ENCODE results near the gene CERS4. TPM values are rescaled to one million over a fixed set of nuclear protein-coding genes. Genes with fewer than 3 reads are reported as not detected.
"Not testable (repeated sequence)": the region's sequence is repeated elsewhere in the genome, so short reads cannot be mapped to it uniquely, and the experiment has no call there.

Gene CERS4
- total RNA-seq, 1 donor from 2014 or later = 19.1 TPM

DNA sequence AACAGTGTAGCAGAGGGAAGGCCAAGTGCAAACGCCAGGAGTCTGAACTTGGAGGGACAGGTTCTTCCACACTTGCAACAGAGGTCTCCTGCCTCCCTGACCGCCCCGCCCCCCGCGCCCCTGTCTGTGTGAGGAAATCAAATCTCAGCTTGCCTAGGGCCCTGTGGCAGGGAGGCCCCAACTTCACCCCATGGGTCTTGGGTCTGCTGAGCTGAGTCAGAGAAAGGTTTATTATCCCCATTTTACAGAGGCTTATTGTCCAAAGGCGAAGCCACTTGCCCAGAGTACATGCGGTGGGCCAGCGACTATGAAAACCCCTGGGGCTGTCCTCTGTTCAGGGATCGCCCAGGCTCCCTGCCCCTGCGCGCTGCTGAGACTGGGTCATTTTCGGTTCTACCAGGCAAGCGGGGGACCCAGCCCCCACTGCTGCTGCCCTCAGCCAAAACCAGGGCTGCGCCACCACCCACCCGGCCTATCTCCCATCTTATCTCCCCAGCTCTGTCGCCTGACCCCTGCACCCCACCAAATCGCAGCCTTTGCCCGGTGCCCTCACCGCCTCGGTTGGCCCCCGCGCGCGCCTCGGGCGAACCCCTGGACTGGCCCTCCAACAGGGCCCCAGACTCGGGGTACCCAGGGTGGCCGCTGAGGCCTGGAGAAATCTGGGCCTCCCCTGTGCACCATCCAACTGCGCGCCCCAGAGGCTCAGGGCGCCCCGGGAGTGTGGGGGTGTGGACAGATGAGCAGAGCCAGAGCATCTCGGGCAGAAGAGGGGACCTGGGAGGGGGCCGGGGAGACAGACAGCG is 850 bp upstream of the CERS4 start:
- ATAC-seq (ENCODE audit: poor library complexity) = peak; percentile 11

DNA sequence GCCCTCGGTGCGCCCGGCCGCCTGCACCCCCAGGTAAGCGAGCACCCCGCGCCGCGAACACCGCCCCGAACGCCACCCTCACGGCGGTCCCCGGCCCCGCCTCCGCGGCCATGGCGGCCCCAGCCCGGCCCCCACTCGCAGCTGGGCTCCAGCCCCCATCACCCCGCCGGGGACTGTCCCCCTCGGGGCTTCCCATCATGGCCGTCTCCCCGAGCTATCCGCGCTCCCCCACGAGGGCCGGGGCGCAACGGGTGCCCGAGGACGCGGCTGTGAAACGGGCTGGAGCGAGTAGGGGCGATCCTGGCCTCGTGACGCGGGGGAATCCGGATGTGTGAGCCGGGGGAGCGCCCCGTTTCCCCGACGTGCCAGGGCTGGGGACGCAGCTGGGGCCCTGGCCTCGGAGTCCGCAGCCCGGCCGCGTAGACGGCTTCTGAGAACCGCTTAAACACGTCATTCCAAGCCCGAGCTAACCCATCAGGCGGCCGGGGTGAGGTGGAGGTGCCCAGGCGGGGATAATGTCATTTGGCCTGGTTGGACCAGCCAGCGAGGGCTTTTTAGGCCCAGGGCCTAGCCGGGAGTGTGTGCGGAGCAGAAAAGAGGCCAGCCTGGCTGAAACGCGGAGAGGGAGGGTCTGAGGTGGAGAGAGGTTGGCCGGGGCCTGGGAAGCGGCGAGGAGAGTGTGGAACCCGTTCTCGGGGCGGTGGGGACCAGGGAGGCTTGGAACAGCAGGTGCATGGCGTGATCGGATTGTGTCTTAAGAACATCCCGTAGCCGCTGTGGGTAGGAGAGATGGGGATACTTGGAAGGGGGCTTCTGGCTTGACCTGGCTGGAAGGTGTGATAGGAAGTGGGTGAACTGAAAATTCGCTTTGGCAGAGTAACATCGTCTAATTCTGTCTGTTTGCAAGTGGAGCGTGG is 550 bp downstream of the CERS4 start:
- intact Hi-C loops (cut with DNase I) = loop anchor here (5.0 to 10.0 kb wide), 2 partner anchors 43 to 55 kb away; no protein-coding TSS in a partner anchor
- peak; percentile 64 for DNase-seq
- ATAC-seq (ENCODE audit: poor library complexity) = peak; percentile 60

More for the DNA sequence above, 850 bp upstream of the CERS4 start:
- intact Hi-C loops (cut with DNase I) = loop anchor here (5.0 to 10.0 kb wide), 2 partner anchors 44 to 54 kb away; no protein-coding TSS in a partner anchor
- no peak for DNase-seq

DNA sequence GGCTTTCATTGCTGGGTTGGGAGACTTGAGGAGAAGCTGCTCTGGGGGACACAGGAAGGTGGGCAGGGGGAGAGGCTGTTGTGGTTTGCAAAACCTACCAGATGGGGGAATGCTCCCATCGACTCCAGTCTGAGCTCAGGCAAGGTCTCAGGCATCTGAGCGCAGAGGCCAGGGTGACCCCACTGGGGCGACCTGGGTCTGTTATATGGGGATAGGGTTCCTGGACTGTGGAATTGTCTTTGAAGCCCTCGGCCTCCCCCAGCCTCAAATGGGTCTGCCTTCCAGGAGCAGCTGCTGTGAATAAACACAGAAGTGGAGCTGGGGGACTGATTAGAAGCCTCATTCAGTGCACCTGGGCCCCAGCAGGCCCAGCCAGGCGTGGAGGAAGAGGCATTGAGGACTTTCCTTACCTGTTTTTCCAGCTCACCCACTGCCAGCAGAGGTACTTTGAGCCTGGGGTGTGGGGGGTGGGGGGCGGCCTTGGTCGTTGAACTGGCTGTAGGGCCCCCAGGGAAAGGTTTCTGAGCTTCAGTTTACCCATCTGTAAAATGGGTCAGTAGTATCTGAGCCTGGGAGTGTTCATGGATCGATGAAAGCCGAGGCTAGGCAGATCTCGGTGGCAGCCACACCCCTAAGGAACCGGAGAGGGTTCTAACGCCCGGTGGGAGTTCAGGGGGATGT is 1.4 kb downstream of the CERS4 start:
- DNase-seq (no peak), ATAC-seq (ENCODE audit: poor library complexity) (no peak)
- intact Hi-C loops (cut with DNase I) = no loop called here

DNA sequence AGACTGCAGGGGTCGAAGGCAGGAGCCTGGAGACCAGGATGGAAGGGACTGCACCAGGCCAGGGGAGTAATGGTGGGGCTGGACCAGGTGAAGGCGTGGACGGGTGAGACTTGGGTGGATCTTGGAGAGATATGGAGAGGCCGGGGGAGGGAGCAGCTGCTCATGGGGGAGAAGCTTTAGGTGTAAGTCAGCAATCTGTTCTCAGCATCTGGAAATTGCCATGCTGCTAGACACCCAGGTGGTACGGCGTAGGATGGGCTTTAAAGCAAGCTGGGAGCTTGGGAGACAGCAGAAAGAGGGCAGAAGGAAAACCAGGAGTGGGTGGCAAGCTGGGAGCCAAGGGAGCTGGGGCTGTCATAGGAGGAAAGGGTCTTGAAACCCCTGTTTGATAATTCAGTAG is 3.0 kb downstream of the CERS4 start:
- intact Hi-C loops (cut with DNase I) = no loop called here
- ATAC-seq (ENCODE audit: poor library complexity) (no peak), DNase-seq (no peak)

DNA sequence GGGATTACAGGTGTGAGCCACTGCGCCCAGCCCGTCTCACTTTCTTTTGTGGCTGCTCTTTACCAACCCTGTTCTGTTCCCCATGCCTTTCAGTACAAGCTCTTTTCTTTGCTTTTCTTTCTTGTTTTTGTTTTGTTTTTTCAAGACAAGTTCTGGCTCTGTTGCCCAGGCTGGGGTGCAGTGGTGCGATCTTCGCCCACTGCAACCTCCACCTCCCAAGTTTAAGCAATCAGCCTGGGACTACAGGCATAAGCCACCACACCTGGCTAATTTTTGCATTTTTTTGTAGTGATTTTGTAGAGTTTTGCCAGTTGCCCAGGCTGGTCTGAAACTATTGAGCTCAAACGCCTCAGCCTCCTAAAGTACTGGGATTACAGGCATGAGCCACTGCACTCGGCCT is 3.7 kb downstream of the CERS4 start:
- ATAC-seq (ENCODE audit: poor library complexity) (no peak), DNase-seq (no peak)
- intact Hi-C loops (cut with DNase I) = no loop called here

DNA sequence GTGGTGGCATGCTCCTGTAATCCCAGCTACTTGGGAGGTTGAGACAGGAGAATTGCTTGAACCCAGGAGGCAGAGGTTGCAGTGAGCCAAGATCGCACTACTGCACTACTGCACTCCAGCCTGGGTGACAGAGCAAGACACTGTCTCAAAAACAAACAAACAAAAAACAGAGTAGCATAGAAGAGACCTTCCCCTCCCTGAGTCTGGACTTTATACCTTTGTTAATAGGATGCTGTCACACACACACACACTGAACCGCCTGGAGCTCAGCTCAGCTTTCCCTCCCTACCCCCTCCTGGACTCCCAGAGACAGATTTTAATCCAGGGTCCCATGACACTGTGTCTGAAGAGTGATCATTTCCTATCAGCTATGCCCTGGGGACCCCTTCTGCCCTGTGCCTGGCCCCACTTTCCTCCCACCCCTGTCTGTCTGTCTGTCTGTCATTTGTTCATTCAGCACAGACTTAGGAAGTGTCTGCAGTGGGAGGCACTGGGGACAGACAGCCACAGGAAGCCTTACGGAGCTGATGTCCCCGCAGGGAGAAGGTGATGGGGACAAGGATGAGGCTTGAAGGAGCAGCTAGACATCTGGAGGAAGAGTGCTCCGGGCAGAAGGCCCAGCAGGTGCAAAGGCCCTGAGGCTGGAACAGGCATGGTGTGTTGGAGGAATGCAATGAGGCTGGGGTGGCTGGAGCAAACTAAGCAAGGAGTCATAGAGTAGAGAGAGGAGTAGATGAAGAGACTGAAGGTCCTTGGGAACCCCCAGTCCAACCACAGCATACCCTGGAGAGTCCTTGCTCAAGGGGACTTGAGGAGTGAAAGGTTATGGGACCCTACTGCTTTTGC is 4.9 kb downstream of the CERS4 start:
- no peak for DNase-seq
- ATAC-seq (ENCODE audit: poor library complexity) = no peak
- intact Hi-C loops (cut with DNase I) = no loop called here

DNA sequence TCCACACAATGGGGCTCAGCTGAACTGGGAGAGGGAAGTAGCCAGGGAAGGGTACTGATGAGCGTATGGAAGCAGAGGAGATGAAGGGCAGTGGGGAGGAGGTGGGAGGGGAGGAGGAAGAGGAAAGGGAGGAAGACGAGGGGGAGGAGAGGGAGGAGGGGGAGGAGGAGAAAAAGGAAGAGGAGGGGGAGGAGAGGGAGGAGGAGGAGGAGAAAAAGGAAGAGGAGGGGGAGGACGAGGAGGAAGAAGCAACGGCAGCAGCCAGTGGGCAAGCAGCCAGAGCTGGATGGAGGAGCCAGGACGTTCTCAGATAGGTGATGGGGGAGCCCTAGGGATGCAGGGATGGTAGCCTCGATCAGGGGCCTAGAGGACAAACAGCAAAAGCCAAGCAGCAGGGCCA is 5.6 kb downstream of the CERS4 start:
- intact Hi-C loops (cut with DNase I) = no loop called here
- ATAC-seq (ENCODE audit: poor library complexity) = no peak
- DNase-seq = peak; percentile 47

DNA sequence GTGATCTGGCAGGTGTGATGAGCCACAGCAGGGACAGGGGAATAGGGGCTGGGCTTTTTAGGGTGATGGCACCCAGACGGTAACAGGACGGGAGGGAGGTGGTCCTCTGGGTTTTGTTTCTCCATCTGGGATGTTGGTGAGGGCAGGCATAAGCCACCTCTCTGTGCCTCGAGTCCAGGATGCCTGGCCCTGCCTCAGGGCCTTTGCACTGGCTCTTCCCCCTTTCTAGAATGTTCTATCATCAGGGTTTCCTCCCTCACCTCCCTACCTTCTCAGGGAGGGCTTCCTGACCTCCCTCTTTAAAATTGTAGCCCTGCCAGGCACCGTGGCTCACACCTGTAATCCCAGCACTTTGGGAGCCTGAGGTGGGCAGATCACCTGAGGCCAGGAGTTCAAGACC is 6.6 kb downstream of the CERS4 start:
- intact Hi-C loops (cut with DNase I) = no loop called here
- ATAC-seq (ENCODE audit: poor library complexity) (no peak), DNase-seq (no peak)

DNA sequence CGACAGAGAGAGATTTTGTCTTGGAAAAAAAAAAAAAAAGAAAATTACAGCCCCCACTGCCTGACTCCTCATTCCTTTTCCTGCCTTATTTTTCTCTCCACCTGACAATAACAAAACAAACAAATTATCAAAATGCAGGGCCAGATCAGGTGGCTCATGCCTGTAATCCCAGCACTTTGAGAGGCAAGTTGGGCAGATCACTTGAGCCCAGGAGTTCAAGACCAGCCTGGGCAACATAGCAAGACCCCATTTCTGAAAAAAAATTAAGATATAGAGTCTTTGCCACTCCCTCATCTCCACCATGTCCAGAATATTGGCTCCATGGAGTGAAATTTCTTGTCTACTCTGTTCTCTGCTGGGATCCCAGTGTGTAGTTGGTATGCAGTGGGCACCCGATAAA is 7.2 kb downstream of the CERS4 start:
- intact Hi-C loops (cut with DNase I) = no loop called here
- no peak for ATAC-seq (ENCODE audit: poor library complexity)
- no peak for DNase-seq

DNA sequence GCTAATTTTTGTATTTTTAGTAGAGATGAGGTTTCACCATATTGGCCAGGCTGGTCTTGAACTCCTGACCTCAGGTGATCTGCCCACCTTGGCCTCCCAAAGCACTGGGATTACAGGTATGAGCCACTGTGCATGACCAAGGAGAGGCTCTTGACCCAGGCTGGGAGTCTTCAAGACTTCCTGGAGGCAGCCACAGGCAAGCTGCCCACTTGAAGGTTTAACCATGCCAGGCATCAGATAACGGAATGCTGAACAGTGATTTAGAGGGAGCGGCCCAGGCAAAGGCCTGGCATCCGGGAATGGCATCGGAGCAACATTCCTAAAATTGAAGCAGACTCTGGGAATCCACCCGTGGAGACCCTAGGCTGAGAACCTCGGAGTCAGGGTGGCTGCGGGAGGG is 9.0 kb downstream of the CERS4 start:
- DNase-seq; intact Hi-C loops (cut with DNase I); ATAC-seq (ENCODE audit: poor library complexity): not testable (repeated sequence)

DNA sequence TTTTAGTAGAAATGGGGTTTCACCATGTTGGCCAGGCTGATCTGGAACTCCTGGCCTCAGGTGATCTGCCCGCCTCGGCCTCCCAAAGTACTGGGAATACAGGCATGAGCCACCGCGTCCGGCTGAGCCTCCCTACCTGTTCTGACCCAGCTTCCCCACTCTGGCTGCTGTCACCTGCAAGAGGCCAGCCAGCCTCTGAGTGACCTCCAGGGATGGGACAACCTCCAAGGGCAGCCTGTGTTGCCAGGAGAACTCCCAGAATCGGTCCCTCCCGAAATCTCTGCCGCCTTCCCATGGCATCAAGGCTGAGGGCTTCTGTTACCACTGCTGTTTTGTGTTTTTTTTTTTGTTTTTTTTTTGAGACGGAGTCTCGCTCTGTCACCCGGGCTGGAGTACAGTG is 11.3 kb downstream of the CERS4 start:
- intact Hi-C loops (cut with DNase I) = no loop called here
- DNase-seq = no peak
- ATAC-seq (ENCODE audit: poor library complexity) = no peak

DNA sequence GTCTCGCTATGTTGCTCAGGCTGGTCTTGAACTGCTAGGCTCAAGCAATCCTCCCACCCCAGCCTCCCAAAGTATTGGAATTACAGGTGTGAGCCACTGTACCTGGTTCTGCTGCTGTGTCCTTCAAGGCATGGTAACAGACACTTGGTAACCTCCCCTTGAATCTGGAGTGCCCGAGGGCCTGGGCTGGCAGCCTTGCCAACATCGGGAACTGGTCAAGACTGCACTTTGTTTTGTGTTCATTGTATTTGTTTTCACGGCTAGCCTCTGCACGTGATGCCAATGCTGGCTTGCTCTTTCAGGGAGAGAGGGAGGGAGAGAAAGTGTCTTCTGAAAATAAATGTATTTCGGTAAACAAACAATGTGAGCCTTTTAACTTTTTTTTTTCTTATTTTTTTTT is 12.0 kb downstream of the CERS4 start:
- DNase-seq (no peak), ATAC-seq (ENCODE audit: poor library complexity) (no peak)
- intact Hi-C loops (cut with DNase I) = no loop called here

DNA sequence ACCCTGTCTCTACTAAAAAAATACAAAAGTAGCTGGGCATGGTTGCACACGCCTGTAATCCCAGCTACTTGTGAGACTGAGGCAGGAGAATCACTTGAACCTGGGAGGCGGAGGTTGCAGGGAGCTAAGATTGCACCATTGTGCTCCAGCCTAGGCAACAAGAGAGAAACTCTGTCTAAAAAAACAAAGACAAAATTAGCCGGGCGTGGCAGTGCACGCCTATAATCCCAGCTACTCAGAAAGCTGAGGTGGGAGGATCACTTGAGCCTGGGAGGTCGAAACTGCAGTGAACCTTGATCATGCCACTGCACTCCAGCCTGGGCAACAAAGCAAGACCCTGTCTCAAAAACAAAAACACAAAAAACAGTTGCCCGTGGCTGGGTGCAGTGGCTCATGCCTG is 14.3 kb downstream of the CERS4 start:
- ATAC-seq (ENCODE audit: poor library complexity); DNase-seq; intact Hi-C loops (cut with DNase I): not testable (repeated sequence)

DNA sequence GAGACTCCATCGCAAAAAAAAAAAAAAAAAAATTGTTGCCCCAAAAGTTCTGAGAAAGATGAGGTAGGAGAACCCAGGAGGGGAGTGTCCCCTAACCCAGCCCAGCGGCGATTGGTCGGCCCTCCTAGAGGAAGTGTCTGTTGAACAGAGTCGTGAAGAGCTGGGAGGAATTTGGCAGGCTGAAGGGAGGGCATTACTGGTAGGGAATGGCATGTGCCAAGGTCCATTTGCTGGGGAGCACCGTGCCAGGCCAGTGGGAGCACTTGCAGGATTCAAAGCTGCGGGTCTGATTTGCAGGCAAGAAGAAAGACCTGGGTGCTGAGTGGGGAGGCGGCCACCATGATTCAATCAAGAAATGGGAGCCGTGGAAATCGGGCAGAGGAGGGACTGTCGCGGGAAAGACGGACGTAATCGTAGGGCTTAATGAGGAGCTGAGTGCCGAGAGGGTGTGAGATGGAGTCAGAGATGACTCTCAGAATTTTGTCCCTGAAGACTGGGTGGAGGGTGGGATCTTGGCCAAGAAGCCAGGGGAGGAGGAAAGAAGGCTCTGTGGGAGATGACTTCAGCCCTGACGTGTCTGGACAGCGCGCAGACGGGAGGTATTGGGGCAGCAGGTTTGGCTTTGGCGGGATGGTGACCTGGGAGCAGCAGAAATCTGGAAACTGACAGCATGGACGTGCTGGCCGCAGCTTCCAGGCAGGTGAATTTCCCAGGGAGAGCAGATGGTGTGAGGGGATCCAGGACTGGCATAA is 15.4 kb downstream of the CERS4 start:
- peak; percentile 66 for DNase-seq
- ATAC-seq (ENCODE audit: poor library complexity) = peak; percentile 76
- intact Hi-C loops (cut with DNase I) = no loop called here

DNA sequence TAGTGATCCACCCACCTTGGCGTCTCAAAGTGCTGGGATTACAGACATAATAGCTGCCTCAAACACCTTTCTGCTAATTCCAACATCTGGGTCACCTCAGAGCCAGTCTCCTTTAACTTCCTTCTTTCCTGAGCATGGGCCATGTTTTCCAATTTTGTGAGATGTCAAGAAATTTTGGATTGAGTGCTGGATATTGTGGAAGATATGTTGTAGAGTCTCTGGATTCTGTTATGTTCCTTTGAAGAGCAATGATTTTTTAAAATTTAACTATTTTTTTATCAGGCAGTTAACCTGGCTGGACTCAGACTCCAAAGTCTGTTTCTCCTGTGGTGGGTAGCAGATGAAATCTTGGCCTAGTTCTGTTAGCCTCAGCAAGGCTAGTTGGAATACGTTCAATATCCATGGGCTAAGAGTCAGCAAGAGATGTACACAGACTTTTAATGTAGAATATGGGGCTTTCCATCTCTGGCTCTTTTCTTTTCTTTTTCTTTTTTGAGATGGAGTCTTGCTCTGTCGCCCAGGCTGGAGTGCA is 22.0 kb downstream of the CERS4 start:
- intact Hi-C loops (cut with DNase I) = no loop called here
- no peak for ATAC-seq (ENCODE audit: poor library complexity)
- no peak for DNase-seq

DNA sequence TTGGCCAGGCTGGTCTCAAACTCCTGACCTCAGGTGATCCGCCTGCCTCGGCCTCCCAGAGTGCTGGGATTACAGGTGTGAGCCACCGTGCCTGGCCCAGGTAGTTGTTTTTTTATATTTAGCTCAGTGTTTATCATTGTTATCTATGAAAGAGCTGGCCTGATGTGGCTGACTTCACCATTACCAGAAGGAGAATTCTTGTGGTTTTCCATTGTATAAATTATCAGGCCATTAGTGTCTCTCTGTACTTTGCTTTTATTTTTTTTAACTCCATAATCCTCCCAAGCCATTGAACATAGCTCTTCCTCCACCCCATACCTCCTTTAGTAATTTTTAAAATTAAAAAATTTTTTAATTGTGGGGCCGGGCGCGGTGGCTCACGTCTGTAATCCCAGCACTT is 24.2 kb downstream of the CERS4 start:
- ATAC-seq (ENCODE audit: poor library complexity) (no peak), DNase-seq (no peak)

DNA sequence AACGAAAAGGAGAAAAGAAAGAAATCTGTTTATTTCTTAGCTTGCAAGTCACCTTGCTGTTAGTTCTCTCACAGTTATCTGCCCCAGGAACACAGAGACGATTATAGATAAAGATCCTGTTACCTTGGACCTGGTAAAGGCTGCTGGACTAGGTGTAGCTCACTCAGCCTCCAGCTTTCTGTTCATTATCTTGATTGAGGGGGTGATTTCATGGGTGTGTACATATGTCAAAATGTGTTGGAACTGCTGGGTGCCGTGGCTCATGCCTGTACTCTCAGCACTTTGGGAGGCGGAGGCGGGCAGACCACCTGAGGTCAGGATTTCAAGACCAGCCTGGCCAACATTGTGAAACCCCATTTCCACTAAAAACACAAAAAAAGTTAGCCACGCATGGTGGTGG is 27.9 kb downstream of the CERS4 start:
- intact Hi-C loops (cut with DNase I) = no loop called here
- ATAC-seq (ENCODE audit: poor library complexity) (no peak), DNase-seq (no peak)

More for the DNA sequence above, 24.2 kb downstream of the CERS4 start:
- intact Hi-C loops (cut with DNase I) = no loop called here

Data from Right ventricle myocardium superior (tissue), 1 donor.